ENCODE measurements around the gene TSPYL4.

TSPYL4 gene

GRCh38 chr6:116229287-116229913 is 24.5 kb downstream of the TSPYL4 start:
- no peak for DNase-seq (ENCODE audit: extremely low read depth in 1 of 2, low read depth in 1 of 2)

GRCh38 chr6:116223355-116223754 is 30.5 kb downstream of the TSPYL4 start:
- DNase-seq (ENCODE audit: extremely low read depth in 1 of 2, low read depth in 1 of 2) = no peak

GRCh38 chr6:116221911-116222310 is 32.0 kb downstream of the TSPYL4 start:
- no peak for DNase-seq (ENCODE audit: extremely low read depth in 1 of 2, low read depth in 1 of 2)

GRCh38 chr6:116221067-116221466 is 32.8 kb downstream of the TSPYL4 start:
- no peak for DNase-seq (ENCODE audit: extremely low read depth in 1 of 2, low read depth in 1 of 2)

GRCh38 chr6:116218866-116219265 is 35.0 kb downstream of the TSPYL4 start:
- DNase-seq (ENCODE audit: extremely low read depth in 1 of 2, low read depth in 1 of 2) = no peak

GRCh38 chr6:116218172-116218633 is 35.7 kb downstream of the TSPYL4 start:
- DNase-seq (ENCODE audit: extremely low read depth in 1 of 2, low read depth in 1 of 2) = no peak

GRCh38 chr6:116217069-116217468 is 36.8 kb downstream of the TSPYL4 start:
- DNase-seq (ENCODE audit: extremely low read depth in 1 of 2, low read depth in 1 of 2) = no peak

GRCh38 chr6:116215414-116215813 is 38.5 kb downstream of the TSPYL4 start:
- DNase-seq (ENCODE audit: extremely low read depth in 1 of 2, low read depth in 1 of 2) = no peak

GRCh38 chr6:116214681-116215080 is 39.2 kb downstream of the TSPYL4 start:
- DNase-seq (ENCODE audit: extremely low read depth in 1 of 2, low read depth in 1 of 2) = no peak

- no peak for DNase-seq (ENCODE audit: extremely low read depth in 1 of 2, low read depth in 1 of 2)
Observed at GRCh38 chr6:116210750-116211425, 43.0 kb downstream of the TSPYL4 start.

GRCh38 chr6:116210316-116210715 is 43.6 kb downstream of the TSPYL4 start:
- DNase-seq (ENCODE audit: extremely low read depth in 1 of 2, low read depth in 1 of 2) = no peak

- no peak for DNase-seq (ENCODE audit: extremely low read depth in 1 of 2, low read depth in 1 of 2)
Observed at GRCh38 chr6:116208056-116208785, 45.7 kb downstream of the TSPYL4 start.

- no peak for DNase-seq (ENCODE audit: extremely low read depth in 1 of 2, low read depth in 1 of 2)
Observed at GRCh38 chr6:116206231-116206903, 47.5 kb downstream of the TSPYL4 start.

GRCh38 chr6:116205281-116205680 is 48.6 kb downstream of the TSPYL4 start:
- DNase-seq (ENCODE audit: extremely low read depth in 1 of 2, low read depth in 1 of 2) = no peak

GRCh38 chr6:116201538-116201937 is 52.3 kb downstream of the TSPYL4 start:
- no peak for DNase-seq (ENCODE audit: extremely low read depth in 1 of 2, low read depth in 1 of 2)

- DNase-seq (ENCODE audit: extremely low read depth in 1 of 2, low read depth in 1 of 2) = no peak
Observed at GRCh38 chr6:116200619-116201249, 53.1 kb downstream of the TSPYL4 start.

All from activated CD8-positive, alpha-beta memory T cell treated with anti-CD3 and anti-CD28 coated beads for 1 hour (primary cell).